HG02973 (cell line): Measurements from ENCODE around the gene SERINC4.

Experiments
- ATAC-seq: cut with Tn5 transposase; IDR thresholded peaks from one replicate; pipeline ENCODE4 v1.9.1; 2021; ENCODE audit warnings: moderate library complexity; ENCODE audit not compliant: unreplicated experiment

Gene SERINC4

DNA sequence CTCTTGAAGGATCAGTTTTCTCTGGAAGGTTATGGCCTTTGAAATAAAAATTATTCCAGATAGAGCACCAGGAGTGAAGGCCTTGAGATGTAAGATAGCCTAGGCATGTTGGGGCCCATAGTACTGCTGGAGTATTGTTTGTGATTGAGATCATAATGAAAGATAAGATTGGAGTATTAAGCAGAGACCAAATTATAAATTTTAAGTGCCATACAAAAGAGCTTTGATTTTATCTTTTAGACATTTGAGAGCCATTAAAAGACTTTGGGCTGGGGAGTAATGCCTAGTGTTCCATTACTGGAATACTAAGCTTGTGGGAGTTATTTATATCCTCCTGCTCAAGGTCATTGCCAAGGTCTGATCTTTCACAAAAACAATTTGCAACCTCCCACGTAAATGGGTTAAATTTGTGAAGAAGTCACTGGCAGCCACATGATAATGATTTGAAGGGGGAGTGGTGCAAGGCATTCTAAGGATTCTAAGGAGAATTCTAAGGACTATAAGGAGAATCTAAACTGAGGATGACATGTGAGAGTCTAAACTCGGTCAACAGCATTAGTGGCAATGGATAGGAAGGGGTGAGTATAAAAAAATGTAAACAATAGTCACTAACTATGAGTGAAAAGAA lies 36.1 kb downstream of the SERINC4 start:
- ATAC-seq = no peak

DNA sequence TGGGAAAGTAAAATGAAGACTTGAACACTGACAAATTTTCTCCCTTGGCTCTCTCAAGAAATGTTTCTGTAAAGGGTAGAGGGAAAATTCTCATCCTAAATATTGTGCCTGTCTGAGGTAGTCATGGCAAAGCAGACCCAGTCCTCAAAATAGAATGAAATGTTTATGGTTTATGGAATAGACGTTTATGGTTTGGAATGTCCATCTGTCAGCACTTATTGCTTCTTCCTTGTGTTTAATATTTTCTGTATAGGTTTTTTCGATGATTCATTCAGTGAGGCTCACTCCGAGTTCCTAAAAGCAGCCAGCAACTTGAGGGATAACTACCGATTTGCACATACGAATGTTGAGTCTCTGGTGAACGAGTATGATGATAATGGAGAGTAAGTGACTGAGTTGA lies 37.2 kb downstream of the SERINC4 start:
- no peak for ATAC-seq

- no peak for ATAC-seq
Observed at GRCh38 chr15:43751885-43752284, 48.1 kb downstream of the SERINC4 start.

DNA sequence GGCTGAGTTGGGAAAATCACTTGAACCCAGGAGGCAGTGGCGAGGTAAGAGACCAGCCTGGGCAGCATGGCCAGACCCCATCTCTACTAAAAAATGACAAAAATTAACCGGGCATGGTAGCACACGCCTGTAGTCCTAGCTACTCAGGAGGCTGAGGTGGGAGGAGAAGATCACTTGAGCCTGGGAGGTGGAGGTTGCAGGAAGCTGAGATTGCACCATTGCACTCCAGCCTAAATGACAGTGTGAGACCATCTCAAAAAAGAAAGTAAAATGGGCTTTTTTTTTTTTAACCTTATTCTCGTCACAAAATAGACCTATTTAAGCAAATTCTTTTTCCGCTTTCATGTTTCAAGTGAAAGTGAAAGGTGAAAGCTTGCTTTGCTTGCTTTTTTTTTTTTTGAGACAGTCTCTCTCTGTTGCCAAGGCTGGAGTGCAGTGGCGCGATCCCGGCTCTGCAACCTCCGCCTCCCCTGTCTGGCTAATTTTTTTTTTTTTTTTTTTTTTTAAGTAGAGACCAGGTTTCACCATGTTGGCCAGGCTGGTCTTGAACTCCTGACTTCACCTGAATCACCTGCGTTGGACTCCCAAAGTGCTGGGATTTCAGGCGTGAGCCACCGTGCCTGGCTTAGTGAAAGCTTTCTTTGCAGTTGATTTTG lies 50.2 kb downstream of the SERINC4 start:
- ATAC-seq = peak; percentile 31

GRCh38 chr15:43748376-43748775 lies 51.6 kb downstream of the SERINC4 start:
- no peak for ATAC-seq

- peak; percentile 24 for ATAC-seq
Observed at GRCh38 chr15:43746903-43747309, 53.1 kb downstream of the SERINC4 start.

DNA sequence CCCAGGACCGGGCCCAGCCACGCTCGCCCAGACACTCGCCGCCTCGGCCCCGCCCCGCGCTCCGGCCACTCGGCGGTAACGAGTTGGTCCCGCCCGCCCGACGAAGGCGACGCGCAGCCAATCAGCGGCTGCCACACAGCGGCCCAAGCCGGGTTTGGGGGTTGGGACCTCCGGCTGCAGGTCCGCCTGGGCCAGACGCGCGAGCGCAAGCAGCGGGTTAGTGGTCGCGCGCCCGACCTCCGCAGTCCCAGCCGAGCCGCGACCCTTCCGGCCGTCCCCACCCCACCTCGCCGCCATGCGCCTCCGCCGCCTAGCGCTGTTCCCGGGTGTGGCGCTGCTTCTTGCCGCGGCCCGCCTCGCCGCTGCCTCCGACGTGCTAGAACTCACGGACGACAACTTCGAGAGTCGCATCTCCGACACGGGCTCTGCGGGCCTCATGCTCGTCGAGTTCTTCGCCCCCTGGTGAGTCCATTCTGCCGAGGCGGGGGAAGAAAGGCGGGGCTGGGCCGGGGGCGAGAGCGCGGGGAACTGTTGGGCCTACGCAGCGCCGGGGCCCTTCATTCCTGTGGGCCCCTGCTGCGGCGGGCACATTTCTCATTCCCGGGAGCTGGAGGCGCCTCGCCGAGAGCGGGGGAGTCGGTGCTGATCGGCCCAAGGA lies 53.6 kb downstream of the SERINC4 start, which contains the start of gene PDIA3:
Gene PDIA3, plus strand, starts transcription at position 194 of the 658 bp plus-strand sequence. Its CDS starts 102 bp downstream, at position 296.
- peak; percentile 59 for ATAC-seq
